ENCODE measurements around the gene TMEM168.
"Not testable (repeated sequence)": the region's sequence is repeated elsewhere in the genome, so short reads cannot be mapped to it uniquely, and the experiment has no call there.

TMEM168 gene, protein sequence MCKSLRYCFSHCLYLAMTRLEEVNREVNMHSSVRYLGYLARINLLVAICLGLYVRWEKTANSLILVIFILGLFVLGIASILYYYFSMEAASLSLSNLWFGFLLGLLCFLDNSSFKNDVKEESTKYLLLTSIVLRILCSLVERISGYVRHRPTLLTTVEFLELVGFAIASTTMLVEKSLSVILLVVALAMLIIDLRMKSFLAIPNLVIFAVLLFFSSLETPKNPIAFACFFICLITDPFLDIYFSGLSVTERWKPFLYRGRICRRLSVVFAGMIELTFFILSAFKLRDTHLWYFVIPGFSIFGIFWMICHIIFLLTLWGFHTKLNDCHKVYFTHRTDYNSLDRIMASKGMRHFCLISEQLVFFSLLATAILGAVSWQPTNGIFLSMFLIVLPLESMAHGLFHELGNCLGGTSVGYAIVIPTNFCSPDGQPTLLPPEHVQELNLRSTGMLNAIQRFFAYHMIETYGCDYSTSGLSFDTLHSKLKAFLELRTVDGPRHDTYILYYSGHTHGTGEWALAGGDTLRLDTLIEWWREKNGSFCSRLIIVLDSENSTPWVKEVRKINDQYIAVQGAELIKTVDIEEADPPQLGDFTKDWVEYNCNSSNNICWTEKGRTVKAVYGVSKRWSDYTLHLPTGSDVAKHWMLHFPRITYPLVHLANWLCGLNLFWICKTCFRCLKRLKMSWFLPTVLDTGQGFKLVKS

DNA sequence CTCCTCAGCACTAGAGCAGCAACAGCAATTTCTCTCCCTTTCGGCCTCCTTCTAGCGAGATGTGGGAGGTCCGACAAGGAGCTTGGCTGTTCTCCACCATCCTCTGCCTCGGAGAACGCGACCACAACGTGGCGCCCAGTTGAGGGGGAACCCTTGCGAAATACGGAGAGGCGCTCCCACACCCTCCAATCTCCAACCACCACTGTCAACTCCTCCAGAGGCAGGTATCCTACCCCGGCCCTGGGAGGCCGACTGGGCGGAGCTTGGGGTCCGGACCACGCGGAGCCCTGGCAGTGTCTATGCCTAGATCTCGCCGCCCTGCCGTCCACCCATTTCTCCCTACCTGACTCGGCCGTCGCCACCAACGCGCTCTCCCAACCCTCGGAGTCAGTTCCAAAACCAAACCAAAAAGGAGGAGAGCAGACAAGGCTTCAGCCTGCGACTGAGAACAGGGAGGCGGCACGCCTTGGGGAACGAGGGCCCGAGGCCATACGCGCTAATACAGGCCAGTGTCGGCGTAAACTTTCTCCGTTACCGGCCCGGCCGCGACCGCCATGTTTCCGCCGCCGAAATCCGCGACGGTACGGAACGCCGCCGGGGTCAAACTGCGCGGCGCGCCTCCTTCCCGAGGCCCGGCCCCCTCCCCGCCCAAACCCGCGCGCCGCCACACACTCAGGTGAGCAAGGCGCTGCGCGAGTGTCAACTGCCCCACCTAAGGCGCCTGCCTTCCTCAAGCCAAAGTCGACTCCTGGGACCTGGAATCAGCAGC lies at the start of gene TMEM168:
TSS of gene TMEM168 (minus strand) at position 577 of the 769 bp plus-strand sequence. CDS start 5,568 bp downstream, outside the sequence.
- peak; percentile 78 for DNase-seq (ENCODE audit: low read depth)

DNA sequence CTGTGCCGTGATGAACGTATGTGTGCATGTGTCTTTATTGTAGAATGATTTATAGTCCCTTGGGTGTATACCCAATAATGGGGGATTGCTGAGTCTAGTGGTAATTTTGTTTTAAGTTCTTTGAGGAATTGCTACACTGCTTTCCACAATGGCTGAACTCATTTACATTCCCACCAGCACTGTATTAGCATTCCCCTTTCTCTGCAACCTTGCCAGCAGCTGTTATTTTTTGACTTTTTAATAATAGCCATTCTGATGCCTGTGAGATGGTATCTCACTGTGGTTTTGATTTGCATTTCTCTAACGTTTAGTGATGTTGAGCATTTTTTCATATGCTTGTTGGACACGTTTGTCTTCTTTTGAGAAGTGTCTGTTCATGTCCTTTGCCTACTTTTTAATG lies 45.7 kb upstream of the TMEM168 start:
- not testable (repeated sequence) for DNase-seq (ENCODE audit: low read depth)

DNA sequence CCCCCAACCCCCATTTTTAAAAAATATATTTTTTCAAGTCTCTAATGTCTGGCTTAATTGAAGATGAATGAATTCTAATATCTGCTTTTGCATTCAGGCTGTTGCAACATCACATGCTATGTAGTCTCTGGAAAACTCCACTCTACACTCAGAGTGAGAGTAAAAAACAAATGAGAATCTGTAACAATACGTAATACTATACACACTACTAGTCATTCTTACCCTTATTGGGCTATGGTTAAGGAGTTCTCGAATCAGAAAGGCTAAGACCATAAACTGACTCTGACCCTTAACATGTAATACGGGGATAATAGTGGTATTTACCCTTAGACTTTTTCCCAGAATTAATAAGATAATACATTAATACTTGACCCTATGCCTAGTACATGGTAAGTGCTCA lies 42.9 kb upstream of the TMEM168 start:
- no peak for DNase-seq (ENCODE audit: low read depth)

DNA sequence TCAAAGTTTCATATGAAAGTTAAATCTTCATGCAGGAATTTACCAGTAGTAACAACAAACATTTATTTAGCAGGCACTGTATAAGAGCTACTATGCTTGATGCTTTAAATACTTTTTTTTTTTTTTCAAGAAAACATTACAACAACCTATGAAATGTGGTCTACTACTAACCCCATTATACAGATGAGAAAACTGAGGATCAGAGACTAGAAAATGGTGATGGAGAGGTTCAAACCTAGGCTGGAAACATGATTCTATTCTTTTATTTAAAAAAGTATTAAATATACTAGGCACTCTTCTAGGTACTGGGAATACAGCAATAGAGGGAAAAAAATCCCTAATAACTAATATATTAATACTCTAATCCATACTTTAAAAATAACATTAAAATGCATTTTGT lies 40.6 kb upstream of the TMEM168 start:
- no peak for DNase-seq (ENCODE audit: low read depth)

DNA sequence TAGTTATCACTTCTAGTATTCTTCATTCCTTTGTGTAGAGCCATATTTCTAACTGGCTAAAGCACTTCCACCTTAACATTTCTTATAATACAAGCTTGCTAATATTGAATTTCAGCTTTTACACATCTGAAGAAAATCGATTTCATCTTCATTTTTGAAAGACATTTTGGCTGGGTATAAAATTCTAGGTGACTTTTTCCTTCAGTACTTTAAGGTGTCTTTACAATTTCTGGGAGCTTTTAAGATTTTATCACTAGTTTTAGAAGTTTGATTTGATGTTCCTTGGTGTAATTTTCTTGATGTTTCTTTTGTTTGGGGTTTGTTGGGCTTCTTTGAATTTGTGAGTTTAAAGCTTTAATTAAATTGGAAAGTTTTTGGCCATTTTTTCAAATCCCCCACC lies 38.5 kb upstream of the TMEM168 start:
- no peak for DNase-seq (ENCODE audit: low read depth)

DNA sequence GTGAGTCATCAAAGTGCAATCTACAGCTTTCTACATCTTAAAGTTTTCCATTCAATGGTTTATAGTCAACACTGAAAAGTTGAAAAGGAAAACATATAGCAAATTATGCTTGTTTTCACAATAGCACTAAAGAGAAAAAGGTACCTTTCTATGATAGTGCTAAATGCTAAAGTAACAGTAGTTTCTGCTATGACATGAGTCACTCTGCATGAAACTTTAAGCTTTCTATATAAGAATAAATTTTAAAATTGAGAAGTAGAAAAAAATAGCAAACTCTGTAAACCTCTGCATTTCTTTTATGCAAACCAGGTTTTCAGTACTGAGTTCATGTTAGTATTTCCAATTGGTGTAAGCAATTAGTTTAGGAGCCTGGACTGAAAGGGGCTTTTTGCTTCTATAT lies 31.2 kb upstream of the TMEM168 start:
- DNase-seq (ENCODE audit: low read depth): no peak

DNA sequence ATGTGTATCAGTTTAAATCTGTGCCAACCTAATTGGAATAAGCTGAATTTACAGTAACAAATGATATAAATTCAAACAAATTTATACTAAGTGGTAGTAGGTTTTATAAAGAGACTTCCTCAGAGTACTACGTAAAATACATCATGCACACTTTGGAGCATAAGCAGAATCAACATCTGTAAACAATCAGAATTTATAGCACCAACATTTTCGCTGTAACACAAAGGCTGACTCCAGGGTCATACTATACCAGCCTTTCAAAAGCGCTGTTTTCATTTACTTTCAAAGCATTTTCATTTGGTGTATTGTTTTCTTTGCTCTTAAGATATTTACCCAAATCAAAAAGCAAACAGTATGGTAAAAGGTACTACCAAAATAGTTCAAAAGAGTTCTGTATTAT lies 29.3 kb upstream of the TMEM168 start:
- DNase-seq (ENCODE audit: low read depth): no peak

DNA sequence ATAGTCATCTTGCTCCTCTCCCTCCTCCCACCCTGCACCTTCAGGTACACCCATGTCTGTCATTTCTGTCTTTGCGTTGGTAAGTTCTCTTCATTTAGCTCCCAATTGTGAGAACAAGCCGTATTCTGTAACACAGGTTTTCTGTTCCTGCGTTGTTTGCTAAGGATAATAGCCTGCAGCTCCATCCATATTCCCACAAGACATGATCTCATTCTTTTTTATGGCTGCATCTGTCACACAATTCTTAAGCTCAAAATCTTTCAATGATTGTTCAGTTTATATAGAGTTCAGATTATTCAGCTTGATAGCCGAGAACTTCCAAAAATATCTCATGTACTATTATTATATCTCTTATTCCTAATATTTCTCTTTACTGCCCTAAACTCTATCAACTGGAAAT lies 16.0 kb upstream of the TMEM168 start:
- no peak for DNase-seq (ENCODE audit: low read depth)

DNA sequence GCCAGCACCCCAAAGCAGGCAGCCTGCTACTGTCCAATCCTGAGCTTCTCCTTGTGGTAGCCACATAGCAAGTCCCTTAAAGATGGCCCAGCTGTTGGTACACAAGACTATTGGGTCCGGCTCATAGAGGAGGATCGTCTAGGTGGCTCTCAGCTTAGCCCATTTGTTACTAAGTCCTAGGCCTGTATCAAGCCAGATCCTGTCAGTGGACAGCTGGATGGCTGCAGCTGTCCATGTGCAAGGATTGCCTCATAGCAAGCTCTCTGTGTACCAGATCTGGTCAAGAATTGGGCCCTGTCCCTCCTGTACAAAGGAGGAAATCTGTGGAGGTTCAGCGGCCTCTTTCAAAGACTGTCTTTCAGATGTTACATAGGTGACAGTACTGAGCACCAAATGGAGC lies 12.2 kb upstream of the TMEM168 start:
- no peak for DNase-seq (ENCODE audit: low read depth)

DNA sequence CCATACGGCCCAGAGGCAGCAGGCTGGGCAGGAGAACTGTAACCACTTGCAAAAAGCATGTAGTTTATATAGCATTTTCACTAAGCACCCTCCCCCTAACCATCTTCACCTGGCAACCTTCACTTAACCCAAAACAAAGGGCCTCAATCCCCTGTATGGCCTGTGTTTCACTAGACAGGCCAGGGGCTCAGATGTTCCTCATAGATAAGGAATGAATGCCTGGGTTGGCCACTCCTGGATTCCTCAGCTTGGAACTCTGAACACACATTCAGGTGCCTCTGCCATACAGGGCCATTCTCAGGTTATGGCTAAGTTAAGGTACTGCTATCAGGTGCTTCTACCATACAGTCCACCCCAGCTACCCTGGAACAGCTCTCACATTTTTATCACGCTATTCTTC lies 10.3 kb upstream of the TMEM168 start:
- no peak for DNase-seq (ENCODE audit: low read depth)

DNA sequence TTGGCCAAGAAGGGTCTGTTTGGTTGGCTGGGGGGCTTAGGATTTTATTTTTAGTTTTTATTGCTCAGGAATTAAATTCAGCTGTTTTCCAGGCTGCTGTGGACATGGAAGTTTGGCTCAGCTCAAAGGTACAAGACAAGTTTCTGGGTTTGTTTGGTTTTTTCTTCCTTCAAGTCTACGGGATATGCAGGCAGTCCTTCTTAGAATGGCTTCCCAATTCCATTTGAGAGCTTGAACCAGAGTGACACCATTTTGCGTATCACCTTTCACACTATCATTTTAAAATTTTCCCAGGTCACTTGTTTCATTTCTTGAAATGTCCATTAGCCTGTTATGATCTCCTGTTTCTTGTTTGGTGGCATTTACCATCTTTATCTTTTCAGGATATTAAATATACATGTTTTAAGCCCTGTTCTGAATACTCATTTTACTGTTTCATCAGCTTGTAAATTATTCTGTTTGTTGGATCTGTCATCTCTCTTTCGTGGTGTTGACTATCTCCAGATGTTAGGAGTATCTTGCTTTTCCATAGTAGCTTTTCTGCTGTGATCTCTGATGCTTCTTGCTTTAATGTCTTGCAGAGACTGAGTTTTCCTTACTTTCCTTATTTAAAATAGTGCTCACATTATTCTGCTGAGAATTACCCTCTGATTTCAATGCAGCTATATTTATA lies 9.4 kb upstream of the TMEM168 start:
- no peak for DNase-seq (ENCODE audit: low read depth)

DNA sequence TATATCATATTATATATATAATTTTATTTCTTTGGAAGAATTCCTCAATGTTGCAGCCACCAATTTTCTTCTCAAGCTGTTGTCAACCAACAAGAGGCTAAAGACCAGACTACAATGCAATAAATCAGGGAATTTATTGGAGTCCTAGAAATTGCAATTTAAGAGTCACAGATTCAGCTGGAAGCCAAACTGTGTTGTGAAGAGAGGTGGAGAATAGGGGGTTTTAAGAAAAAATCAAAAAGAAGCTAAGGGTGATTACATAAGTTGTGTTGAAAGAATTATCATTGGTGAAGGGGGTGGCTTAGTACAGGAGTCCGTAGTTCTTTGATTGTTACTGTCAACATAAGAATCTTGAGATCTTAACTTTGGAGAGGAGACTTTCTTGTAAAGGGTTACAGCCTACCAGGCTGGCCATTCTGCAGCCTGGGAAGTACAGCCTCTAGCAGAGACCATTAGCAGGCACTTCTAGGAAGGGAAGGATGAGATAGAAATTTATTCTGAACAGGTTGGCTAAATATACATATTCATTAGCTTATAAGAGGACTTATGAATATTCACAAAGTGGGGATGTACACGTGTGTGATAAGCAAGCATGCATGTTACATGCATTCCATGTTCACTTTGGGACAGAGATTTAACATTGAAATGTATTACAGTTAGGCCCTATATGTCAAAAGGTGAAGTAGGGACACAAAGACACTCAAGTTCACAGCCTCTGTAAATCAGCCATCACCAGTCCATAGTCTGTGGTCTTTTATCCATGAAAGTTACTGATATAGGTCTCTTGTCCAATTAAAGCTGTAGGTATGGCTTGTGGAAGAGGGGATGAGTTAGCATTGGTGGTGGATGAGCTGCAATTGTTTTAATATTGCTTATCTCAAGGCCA lies 8.3 kb upstream of the TMEM168 start:
- no peak for DNase-seq (ENCODE audit: low read depth)

DNA sequence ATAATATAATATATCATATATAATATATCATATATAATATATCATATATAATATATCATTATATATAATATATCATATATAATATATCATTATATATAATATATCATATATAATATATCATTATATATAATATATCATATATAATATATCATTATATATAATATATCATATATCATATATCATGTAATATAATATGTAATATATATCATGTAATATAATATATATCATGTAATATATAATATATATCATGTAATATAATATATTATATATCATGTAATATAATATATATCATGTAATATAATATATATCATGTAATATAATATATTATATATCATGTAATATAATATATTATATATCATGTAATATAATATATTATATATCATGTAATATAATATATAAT lies 6.4 kb upstream of the TMEM168 start:
- DNase-seq (ENCODE audit: low read depth): not testable (repeated sequence)

DNA sequence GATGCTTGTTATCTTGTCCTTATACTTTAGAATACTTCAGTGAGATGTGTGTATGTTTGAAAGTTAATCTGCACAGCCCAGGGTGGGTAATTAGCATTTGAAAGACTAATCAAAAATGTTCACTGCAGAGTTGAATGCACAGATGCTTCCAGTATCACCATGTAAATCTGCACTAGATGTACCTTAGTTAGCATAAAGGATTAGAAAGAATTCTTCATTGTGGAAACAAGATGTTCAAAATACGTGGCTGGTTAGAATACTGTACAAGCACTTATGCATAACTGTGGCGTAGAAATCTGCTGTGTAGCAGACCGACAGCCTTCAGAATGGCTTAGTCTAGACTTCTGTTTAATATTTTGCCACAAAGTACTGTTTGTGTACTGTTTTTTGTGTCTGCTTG lies 2.2 kb upstream of the TMEM168 start:
- no peak for DNase-seq (ENCODE audit: low read depth)

DNA sequence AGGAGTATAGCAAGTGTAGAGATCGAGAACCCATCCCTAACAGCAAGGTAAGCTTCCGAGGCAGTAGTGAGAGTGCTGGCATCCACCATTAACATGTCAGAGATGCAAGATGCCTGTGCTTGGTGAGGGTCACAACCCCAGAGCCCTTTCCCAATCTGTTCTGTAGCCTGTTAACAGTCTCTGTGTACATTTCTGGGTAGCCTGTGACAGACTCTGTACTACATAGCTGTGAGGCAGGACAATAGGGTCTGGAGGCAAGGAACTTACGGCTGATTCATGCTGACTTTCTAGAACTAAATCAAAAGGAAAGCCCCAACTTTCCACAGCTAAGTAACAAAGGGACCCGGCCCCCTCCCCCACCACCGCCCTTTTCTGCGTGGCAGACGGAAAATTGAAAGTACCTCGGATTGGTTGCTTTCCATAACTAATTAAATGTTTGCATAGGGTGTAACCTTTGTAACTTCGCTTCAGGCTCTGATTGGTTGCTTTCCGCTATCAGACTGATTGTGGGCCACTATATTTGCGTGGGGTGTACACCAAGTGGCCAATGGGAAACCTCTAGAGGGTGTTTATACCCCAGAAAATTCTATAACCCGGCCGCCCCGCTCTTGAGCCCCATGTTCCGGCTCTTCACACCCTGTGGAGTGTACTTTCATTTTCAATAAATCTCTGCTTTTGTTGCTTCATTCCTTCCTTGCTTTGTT lies 1.4 kb upstream of the TMEM168 start:
- DNase-seq (ENCODE audit: low read depth): no peak

DNA sequence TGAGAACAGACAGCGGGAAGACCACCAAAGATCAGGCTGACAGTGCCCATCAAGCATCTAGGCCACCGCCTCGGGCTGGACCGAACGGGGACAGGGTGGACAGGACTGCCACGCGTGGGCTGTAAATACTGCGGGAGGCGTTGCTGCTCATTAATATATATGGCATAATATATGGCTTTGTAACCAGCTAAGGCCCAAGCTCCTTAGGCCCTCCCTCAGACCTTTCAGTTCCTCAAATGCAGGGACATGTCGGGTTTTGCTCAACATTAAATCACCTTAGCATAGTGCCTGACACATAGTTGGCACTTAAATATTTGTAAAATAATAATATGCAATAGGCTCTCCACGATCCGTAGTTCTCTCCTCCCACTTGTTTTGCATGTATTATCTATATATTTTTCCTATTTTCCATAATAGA lies 402 bp upstream of the TMEM168 start:
- no peak for DNase-seq (ENCODE audit: low read depth)

DNA sequence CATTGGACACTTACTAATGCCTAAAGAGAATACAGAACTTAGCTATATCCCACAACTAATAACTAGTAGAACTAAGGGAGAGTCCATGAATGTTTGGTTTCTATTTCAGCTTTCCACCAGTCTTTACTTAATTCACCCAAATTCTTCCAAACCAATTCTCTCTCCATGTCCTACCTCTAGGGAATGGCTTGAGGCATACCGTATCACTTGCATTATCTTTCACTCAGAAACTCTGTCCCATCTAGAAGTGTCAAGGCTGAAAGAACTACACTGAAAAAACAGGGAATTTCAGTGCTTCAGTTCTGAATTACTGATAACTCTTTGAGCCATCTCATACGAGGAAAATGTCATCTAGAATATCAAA lies 758 bp downstream of the TMEM168 start:
- DNase-seq (ENCODE audit: low read depth): no peak

DNA sequence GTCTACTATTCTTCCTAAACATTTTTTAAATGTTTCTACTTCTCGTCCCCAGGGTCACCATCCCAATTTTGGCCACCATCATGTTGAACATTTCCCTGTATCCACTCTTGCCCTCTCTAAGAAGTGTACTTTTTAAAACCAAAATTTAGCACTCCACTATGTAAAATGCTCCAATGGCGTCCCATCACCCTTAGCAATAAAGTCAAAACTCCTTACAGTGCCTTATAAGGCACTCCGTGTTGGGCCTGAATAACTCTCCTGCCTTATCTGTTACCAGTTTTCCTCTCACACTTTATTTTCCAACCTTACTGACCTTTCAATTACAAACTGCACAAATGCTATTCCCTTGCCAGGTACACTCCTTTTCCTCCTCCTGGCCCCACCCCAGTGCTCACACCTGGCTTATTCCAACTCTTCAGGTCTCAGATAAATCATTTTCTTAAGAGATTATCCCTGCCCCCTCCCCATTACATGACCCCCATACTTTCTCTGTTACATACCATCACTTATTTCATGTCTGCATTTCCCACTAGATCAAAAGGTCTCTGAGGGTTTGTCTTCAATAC lies 1.3 kb downstream of the TMEM168 start:
- DNase-seq (ENCODE audit: low read depth): no peak

DNA sequence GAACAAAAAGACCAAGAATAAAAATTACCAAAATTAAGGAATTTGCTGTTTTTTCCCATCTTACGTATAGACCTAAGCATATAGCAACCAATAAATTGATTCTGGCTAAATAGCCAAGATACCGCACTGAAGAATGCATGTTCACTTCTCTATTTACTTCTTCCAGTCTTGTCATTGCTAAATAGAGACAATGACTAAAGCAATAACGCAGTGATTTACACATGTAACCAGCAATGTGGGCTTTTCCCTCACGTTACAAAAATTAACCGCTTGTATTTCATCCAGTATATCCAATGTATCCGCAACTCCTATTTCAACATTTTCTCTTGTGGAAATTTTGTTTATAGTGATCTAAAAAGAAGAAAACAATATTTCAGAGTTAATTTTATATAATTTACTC lies 5.6 kb downstream of the TMEM168 start:
- no peak for DNase-seq (ENCODE audit: low read depth)

DNA sequence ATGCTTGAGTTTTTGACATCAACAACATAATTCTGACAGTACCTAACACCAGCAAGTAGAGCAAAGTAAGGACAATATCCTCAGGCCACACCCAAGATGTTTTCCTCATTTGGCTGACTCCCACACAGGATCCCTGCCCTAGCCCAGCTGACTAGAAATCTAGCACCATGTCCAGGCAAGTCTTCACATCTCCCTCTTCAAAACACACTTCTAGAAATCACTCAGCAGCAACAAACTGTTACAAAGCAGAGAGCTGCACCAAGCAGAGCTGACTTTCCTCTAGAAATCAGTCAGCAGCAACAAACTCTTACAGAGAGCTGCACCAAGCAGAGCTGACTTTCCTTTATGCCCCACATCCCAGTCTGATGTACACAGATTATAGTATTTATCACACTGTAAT lies 7.7 kb downstream of the TMEM168 start:
- no peak for DNase-seq (ENCODE audit: low read depth)
